HCT116 (cell line): Measurements from ENCODE around the gene NR2C2AP.

ENCODE experiments used
- EZH2 ChIP-seq: fragments of 200-600 bp; sonication (generic); IDR thresholded peaks from 2 replicates; pipeline ENCODE4 v1.6.1; 2017; ENCODE audit warnings: antibody characterized with exemption, mixed run types
- EZH2phosphoT487 ChIP-seq: fragments of 200-600 bp; IDR thresholded peaks from 2 replicates; pipeline ENCODE4 v1.6.1; 2018; ENCODE audit warnings: antibody characterized with exemption, borderline replicate concordance
- JUND ChIP-seq: IDR thresholded peaks from 2 replicates; pipeline ENCODE4 v1.6.1; 2012
- POLR2A ChIP-seq: IDR thresholded peaks from 2 replicates; pipeline ENCODE4 v1.7.0; 2011; ENCODE audit warnings: borderline replicate concordance; ENCODE audit not compliant: insufficient read depth, insufficient read length; ENCODE audit errors: extremely low read depth
- POLR2AphosphoS5 ChIP-seq: IDR thresholded peaks from 2 replicates; pipeline ENCODE4 v1.6.1; 2011; ENCODE audit warnings: mild to moderate bottlenecking, low read depth, low read length, moderate library complexity
- RAD21 ChIP-seq: IDR thresholded peaks from 2 replicates; pipeline ENCODE4 v1.6.1; 2012; ENCODE audit warnings: low read depth, mild to moderate bottlenecking
- SIN3A ChIP-seq: IDR thresholded peaks from 2 replicates; pipeline ENCODE4 v1.6.1; 2012; ENCODE audit warnings: low read depth
- TCF7L2 ChIP-seq: IDR thresholded peaks from 2 replicates; pipeline ENCODE4 v1.7.0; 2011; ENCODE audit warnings: borderline replicate concordance, inconsistent platforms; ENCODE audit not compliant: insufficient read depth, insufficient read length; ENCODE audit errors: extremely low read depth
- YY1 ChIP-seq: IDR thresholded peaks from 2 replicates; pipeline ENCODE4 v1.6.1; 2011; ENCODE audit warnings: low read length, low read depth, moderate library complexity, mild to moderate bottlenecking; ENCODE audit not compliant: insufficient replicate concordance; ENCODE audit errors: extremely low read depth
- TF ChIP-seq, protein P1 (sequence below), 3 experiments: fragments of 200-600 bp in 1 of 3; sonication (generic) in 1 of 3; IDR thresholded peaks in 2 of 3; conservative IDR thresholded peaks in 1 of 3; 2 replicates each; pipeline ENCODE4 v1.5.1; 2012 to 2017; ENCODE audit warnings: low read depth in 2 of 3, low read length in 2 of 3, antibody characterized with exemption in 1 of 3, borderline replicate concordance in 1 of 3, control low read depth in 1 of 3, mild to moderate bottlenecking in 1 of 3, mixed read lengths in 1 of 3, mixed run types in 1 of 3, moderate library complexity in 1 of 3; ENCODE audit not compliant: insufficient read depth in 1 of 3
- TF ChIP-seq, protein P2 (sequence below): IDR thresholded peaks from 2 replicates; pipeline ENCODE4 v1.6.1; 2011; ENCODE audit warnings: mild to moderate bottlenecking, low read length, moderate library complexity; ENCODE audit not compliant: insufficient replicate concordance; ENCODE audit errors: extremely low read depth
- TF ChIP-seq, protein P3 (sequence below): IDR thresholded peaks from 2 replicates; pipeline ENCODE4 v1.6.1; 2012
- TF ChIP-seq, protein P4 (sequence below): IDR thresholded peaks from 2 replicates; pipeline ENCODE4 v1.6.1; 2012; ENCODE audit warnings: low read depth

DNA sequence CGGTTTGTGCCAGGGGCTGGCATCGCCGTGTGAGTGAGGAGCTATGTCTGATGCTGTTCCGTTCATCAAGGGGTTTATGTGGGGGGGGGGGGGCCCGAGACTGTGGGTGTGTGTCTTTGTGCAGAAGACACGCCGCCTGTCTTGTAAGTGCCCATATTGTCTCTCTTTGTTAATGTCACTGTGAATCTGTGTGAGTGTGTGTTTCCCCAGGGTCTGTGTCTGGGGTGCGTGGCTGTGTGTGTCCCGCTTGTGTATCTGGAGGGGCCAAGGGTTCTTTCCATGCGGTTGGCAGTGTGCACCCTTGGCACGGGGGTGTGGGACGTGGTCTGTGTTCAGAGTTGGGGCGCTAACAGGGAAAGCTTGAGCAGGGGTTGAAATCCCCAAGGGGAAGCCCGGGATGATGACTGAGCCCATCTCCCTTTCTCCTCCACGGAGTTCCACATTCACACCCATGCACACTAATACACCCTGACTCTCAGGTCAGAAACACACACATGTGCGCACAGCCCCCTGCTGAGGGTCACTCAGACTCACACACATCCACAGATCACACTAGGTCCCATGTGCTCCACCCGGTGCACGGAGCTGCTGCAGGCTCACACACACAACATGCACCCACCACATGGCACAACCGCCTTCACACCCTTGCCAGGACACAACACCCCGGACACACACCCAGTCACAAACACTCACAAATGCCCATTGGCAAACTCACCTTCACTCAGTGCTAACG is 10.4 kb upstream of the NR2C2AP start:
- TF ChIP-seq, protein P1, sequence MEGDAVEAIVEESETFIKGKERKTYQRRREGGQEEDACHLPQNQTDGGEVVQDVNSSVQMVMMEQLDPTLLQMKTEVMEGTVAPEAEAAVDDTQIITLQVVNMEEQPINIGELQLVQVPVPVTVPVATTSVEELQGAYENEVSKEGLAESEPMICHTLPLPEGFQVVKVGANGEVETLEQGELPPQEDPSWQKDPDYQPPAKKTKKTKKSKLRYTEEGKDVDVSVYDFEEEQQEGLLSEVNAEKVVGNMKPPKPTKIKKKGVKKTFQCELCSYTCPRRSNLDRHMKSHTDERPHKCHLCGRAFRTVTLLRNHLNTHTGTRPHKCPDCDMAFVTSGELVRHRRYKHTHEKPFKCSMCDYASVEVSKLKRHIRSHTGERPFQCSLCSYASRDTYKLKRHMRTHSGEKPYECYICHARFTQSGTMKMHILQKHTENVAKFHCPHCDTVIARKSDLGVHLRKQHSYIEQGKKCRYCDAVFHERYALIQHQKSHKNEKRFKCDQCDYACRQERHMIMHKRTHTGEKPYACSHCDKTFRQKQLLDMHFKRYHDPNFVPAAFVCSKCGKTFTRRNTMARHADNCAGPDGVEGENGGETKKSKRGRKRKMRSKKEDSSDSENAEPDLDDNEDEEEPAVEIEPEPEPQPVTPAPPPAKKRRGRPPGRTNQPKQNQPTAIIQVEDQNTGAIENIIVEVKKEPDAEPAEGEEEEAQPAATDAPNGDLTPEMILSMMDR (IDR thresholded peaks at IDR 0.05 in 2 of 3, conservative IDR thresholded peaks at IDR 0.05 in 1 of 3; ENCODE audit: borderline replicate concordance in 1 of 3, insufficient read depth in 1 of 3, low read depth in 2 of 3, low read length in 2 of 3): no peak
- TF ChIP-seq RAD21: no peak
- TF ChIP-seq SIN3A: no peak
- TF ChIP-seq, protein P2, sequence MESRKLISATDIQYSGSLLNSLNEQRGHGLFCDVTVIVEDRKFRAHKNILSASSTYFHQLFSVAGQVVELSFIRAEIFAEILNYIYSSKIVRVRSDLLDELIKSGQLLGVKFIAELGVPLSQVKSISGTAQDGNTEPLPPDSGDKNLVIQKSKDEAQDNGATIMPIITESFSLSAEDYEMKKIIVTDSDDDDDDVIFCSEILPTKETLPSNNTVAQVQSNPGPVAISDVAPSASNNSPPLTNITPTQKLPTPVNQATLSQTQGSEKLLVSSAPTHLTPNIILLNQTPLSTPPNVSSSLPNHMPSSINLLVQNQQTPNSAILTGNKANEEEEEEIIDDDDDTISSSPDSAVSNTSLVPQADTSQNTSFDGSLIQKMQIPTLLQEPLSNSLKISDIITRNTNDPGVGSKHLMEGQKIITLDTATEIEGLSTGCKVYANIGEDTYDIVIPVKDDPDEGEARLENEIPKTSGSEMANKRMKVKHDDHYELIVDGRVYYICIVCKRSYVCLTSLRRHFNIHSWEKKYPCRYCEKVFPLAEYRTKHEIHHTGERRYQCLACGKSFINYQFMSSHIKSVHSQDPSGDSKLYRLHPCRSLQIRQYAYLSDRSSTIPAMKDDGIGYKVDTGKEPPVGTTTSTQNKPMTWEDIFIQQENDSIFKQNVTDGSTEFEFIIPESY: no peak
- no peak for TF ChIP-seq POLR2A
- TF ChIP-seq, protein P3, sequence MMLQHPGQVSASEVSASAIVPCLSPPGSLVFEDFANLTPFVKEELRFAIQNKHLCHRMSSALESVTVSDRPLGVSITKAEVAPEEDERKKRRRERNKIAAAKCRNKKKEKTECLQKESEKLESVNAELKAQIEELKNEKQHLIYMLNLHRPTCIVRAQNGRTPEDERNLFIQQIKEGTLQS: no peak
- TF ChIP-seq, protein P4, sequence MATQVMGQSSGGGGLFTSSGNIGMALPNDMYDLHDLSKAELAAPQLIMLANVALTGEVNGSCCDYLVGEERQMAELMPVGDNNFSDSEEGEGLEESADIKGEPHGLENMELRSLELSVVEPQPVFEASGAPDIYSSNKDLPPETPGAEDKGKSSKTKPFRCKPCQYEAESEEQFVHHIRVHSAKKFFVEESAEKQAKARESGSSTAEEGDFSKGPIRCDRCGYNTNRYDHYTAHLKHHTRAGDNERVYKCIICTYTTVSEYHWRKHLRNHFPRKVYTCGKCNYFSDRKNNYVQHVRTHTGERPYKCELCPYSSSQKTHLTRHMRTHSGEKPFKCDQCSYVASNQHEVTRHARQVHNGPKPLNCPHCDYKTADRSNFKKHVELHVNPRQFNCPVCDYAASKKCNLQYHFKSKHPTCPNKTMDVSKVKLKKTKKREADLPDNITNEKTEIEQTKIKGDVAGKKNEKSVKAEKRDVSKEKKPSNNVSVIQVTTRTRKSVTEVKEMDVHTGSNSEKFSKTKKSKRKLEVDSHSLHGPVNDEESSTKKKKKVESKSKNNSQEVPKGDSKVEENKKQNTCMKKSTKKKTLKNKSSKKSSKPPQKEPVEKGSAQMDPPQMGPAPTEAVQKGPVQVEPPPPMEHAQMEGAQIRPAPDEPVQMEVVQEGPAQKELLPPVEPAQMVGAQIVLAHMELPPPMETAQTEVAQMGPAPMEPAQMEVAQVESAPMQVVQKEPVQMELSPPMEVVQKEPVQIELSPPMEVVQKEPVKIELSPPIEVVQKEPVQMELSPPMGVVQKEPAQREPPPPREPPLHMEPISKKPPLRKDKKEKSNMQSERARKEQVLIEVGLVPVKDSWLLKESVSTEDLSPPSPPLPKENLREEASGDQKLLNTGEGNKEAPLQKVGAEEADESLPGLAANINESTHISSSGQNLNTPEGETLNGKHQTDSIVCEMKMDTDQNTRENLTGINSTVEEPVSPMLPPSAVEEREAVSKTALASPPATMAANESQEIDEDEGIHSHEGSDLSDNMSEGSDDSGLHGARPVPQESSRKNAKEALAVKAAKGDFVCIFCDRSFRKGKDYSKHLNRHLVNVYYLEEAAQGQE: no peak
- TF ChIP-seq POLR2AphosphoS5: no peak
- no peak for TF ChIP-seq TCF7L2
- TF ChIP-seq JUND: no peak
- no peak for TF ChIP-seq YY1
- no peak for TF ChIP-seq EZH2
- no peak for TF ChIP-seq EZH2phosphoT487
